ENCODE measurements around the gene LRRC32. TPM values are rescaled to one million over a fixed set of nuclear protein-coding genes. Genes with fewer than 3 reads are reported as not detected.
"Not testable (repeated sequence)": the region's sequence is repeated elsewhere in the genome, so short reads cannot be mapped to it uniquely, and the experiment has no call there.

Gene LRRC32
- total RNA-seq, 1 donor from 2014 or later: 25.8 TPM

GRCh38 chr11:76610871-76611475, 59.6 kb downstream of the LRRC32 start:
- ATAC-seq (ENCODE audit: low read depth) (no peak), DNase-seq (no peak)
- Mint-ChIP-seq H3K27ac (no peak overlapping the region), H3K27me3 (peaks cover 27% of the 10 kb centered on the region), H3K9me3 (no peaks in the 10 kb centered on the region), H3K36me3 (ENCODE audit: low read depth) (no peaks in the 10 kb centered on the region), H3K4me3 (no peak overlapping the region), H3K4me1 (peaks cover 32% of the 10 kb centered on the region)
- POLR2A ChIA-PET: interaction anchor here (1.0 to 1.6 kb wide), 4 partner anchors 19 to 62 kb away, joined by 3 to 5 read pairs (median 4); partner anchors contain the start of gene LRRC32
- CTCF ChIA-PET: interaction anchor here (1.2 to 2.7 kb wide), 2 partner anchors 12 to 69 kb away, joined by 7 to 13 read pairs; no protein-coding TSS in a partner anchor
- TF ChIP-seq, protein P1, sequence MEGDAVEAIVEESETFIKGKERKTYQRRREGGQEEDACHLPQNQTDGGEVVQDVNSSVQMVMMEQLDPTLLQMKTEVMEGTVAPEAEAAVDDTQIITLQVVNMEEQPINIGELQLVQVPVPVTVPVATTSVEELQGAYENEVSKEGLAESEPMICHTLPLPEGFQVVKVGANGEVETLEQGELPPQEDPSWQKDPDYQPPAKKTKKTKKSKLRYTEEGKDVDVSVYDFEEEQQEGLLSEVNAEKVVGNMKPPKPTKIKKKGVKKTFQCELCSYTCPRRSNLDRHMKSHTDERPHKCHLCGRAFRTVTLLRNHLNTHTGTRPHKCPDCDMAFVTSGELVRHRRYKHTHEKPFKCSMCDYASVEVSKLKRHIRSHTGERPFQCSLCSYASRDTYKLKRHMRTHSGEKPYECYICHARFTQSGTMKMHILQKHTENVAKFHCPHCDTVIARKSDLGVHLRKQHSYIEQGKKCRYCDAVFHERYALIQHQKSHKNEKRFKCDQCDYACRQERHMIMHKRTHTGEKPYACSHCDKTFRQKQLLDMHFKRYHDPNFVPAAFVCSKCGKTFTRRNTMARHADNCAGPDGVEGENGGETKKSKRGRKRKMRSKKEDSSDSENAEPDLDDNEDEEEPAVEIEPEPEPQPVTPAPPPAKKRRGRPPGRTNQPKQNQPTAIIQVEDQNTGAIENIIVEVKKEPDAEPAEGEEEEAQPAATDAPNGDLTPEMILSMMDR (IDR thresholded peaks at IDR 0.05): no peak
- intact Hi-C loops (cut with micrococcal nuclease): loop anchor here (1.0 kb wide), 3 partner anchors 13 to 63 kb away; no protein-coding TSS in a partner anchor

- intact Hi-C loops (cut with micrococcal nuclease): no loop called here
- no peak overlapping the region for H3K4me3 Mint-ChIP-seq
- peaks cover 28% of the 10 kb centered on the region for H3K27me3 Mint-ChIP-seq
- POLR2A ChIA-PET: interaction anchor here (1.4 kb wide), 1 partner anchor 63 kb away, joined by 3 read pairs; no protein-coding TSS in a partner anchor
- CTCF ChIA-PET: interaction anchor here (2.7 kb wide), 1 partner anchor 70 kb away, joined by 13 read pairs; no protein-coding TSS in a partner anchor
- DNase-seq: no peak
- no peak for ATAC-seq (ENCODE audit: low read depth)
- TF ChIP-seq, protein P1 (IDR thresholded peaks at IDR 0.05): no peak
- H3K9me3 Mint-ChIP-seq: no peaks in the 10 kb centered on the region
- no peak overlapping the region for H3K27ac Mint-ChIP-seq
- H3K4me1 Mint-ChIP-seq: peaks cover 33% of the 10 kb centered on the region
- no peaks in the 10 kb centered on the region for H3K36me3 Mint-ChIP-seq (ENCODE audit: low read depth)
These were observed 60.2 kb downstream of the LRRC32 start for GRCh38 chr11:76610371-76610770.

DNA sequence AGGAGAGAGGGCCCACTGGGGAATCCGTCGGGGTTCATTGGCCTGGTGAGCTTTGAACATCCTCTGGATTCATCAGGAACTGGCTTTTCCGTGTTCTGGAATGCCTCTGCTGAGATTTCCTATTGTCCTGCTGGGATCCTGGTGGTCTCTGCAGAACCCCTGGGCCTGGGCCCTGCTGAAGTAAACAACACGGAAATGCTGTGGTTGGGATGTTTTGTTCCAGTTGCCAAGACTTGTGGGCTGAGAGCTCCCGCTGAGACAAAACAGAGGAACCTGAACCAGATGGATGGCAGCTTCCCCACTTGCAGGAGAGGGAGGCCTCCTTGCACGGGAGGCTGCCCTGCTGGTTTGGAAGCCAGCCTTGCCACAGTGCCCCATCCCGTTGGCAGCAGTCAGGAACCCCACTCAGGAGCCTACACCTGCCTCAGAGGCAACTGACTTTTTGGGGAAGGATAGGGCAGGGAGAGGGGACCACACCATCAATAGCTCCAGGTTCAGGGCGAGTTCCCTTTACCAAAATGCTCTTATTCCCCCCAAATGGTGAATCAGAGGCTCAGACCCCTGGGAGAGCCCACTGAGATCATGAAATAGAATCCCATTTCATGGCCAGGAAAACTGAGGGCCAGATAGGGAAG, 60.7 kb downstream of the LRRC32 start:
- no peaks in the 10 kb centered on the region for H3K36me3 Mint-ChIP-seq (ENCODE audit: low read depth)
- POLR2A ChIA-PET: interaction anchor here (1.4 kb wide), 1 partner anchor 63 kb away, joined by 3 read pairs; no protein-coding TSS in a partner anchor
- intact Hi-C loops (cut with micrococcal nuclease): no loop called here
- no peak overlapping the region for H3K4me3 Mint-ChIP-seq
- ATAC-seq (ENCODE audit: low read depth) (no peak), DNase-seq (no peak)
- H3K4me1 Mint-ChIP-seq: peaks cover 33% of the 10 kb centered on the region
- CTCF ChIA-PET: interaction anchor here (2.7 kb wide), 1 partner anchor 70 kb away, joined by 13 read pairs; no protein-coding TSS in a partner anchor
- TF ChIP-seq, protein P1 (IDR thresholded peaks at IDR 0.05): no peak
- H3K9me3 Mint-ChIP-seq: no peaks in the 10 kb centered on the region
- H3K27me3 Mint-ChIP-seq: peaks cover 28% of the 10 kb centered on the region
- H3K27ac Mint-ChIP-seq: no peak overlapping the region

DNA sequence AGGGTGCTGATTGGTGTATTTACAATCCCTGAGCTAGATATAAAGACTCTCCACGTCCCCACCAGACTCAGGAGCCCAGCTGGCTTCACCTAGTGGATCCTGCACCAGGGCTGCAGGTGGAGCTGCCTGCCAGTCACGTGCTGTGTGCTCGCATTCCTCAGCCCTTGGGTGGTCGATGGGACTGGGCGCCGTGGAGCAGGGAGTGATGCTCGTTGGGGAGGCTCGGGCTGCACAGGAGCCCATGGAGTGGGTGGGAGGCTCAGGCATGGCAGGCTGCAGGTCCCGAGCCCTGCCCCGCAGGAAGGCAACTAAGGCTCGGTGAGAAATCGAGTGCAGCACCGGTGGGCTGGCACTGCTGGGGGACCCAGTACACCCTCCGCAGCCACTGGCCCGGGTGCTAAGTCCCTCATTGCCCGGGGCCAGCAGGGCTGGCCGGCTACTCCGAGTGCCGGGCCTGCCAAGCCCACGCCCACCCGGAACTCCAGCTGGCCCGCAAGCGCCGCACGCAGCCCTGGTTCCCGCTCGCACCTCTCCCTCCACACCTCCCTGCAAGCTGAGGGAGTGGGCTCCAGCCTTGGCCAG, 61.6 kb downstream of the LRRC32 start:
- POLR2A ChIA-PET; H3K9me3 Mint-ChIP-seq; H3K27ac Mint-ChIP-seq; CTCF ChIA-PET; DNase-seq; H3K36me3 Mint-ChIP-seq (ENCODE audit: low read depth); H3K4me3 Mint-ChIP-seq; intact Hi-C loops (cut with micrococcal nuclease); ATAC-seq (ENCODE audit: low read depth): not testable (repeated sequence)
- Mint-ChIP-seq H3K4me1 (peaks cover 33% of the 10 kb centered on the region), H3K27me3 (peaks cover 26% of the 10 kb centered on the region)

- H3K4me3 Mint-ChIP-seq; H3K36me3 Mint-ChIP-seq (ENCODE audit: low read depth); ATAC-seq (ENCODE audit: low read depth); H3K27ac Mint-ChIP-seq; CTCF ChIA-PET; H3K9me3 Mint-ChIP-seq; intact Hi-C loops (cut with micrococcal nuclease); DNase-seq: not testable (repeated sequence)
- POLR2A ChIA-PET: interaction anchor here (0.7 kb wide), 1 partner anchor 65 kb away, joined by 3 read pairs; no protein-coding TSS in a partner anchor
- Mint-ChIP-seq H3K4me1 (peaks cover 33% of the 10 kb centered on the region), H3K27me3 (peaks cover 24% of the 10 kb centered on the region)
These were observed 62.3 kb downstream of the LRRC32 start for GRCh38 chr11:76608228-76608627.

Other genes starting within 250 kb of the LRRC32 start
- 24.9 and 31.1 TPM in 2 replicates for gene EMSY, start 225.7 kb downstream of the LRRC32 start, total RNA-seq
- gene TSKU, start 112.6 kb upstream of the LRRC32 start, total RNA-seq: not detected in 2 replicates
- 11.8 and 12.4 TPM in 2 replicates for gene ACER3, start 190.2 kb upstream of the LRRC32 start, total RNA-seq

Data from activated B cell treated with CpG ODN at 0.5 μM for 24 hours (primary cell).